IMR-90 (cell line): ENCODE measurements around the gene ABCA3. TPM values are rescaled to one million over a fixed set of nuclear protein-coding genes. Genes with fewer than 3 reads are reported as not detected.
"Not testable (repeated sequence)": the region's sequence is repeated elsewhere in the genome, so short reads cannot be mapped to it uniquely, and the experiment has no call there.

Source experiments
- ATAC-seq: fragments of 200-7000 bp; cut with Tn5 transposase; 2 replicates; pipeline ENCODE4 v1.9.1; 2020; ENCODE audit warnings: low read depth, mild to moderate bottlenecking, moderate library complexity
- BruUV-seq: library from RNA; stranded (reverse); fragments of 400-500 nt; replicated peaks from 2 replicates; lab custom pipeline; 2021; lab: Mats Ljungman, UMichigan
- CTCF ChIA-PET: fragments of 300-600 bp; formaldehyde crosslinking; extraction: SDS; loops from one replicate; lab custom pipeline; 2021; ENCODE audit warnings: antibody characterized with exemption; lab: Yijun Ruan, JAX
- POLR2A ChIA-PET: fragments of 300-600 bp; sonication (Branson Sonifier 250); formaldehyde crosslinking; loops from one replicate; lab custom pipeline; 2022; ENCODE audit warnings: antibody characterized with exemption; ENCODE audit not compliant: unreplicated experiment; lab: Charles Lee
- DNase-seq: peaks from one replicate; pipeline ENCODE4 v3.0.0; 2013
- H2AFZ ChIP-seq: replicated peaks from 2 replicates; pipeline ENCODE3; 2013; ENCODE audit warnings: low read length, mild to moderate bottlenecking; ENCODE audit not compliant: poor library complexity
- H2AK5ac ChIP-seq: 2 replicates; pipeline ENCODE4 v1.6.1; 2013; ENCODE audit warnings: low read depth, low read length, inconsistent platforms
- H2AK9ac ChIP-seq: replicated peaks from 2 replicates; pipeline ENCODE3; 2013; ENCODE audit warnings: mild to moderate bottlenecking, low read depth, low read length, moderate library complexity; ENCODE audit not compliant: poor library complexity
- H2BK120ac ChIP-seq: 2 replicates; pipeline ENCODE4 v1.6.1; 2013; ENCODE audit warnings: low read depth, low read length, inconsistent platforms
- H2BK15ac ChIP-seq: 3 replicates; pipeline ENCODE4 v1.6.1; 2013; ENCODE audit warnings: low read depth, low read length, inconsistent platforms
- H2BK20ac ChIP-seq: 2 replicates; pipeline ENCODE4 v1.6.1; 2013; ENCODE audit warnings: low read depth, mild to moderate bottlenecking, inconsistent platforms, low read length, moderate library complexity
- H2BK5ac ChIP-seq: 2 replicates; pipeline ENCODE4 v1.6.1; 2013; ENCODE audit warnings: mild to moderate bottlenecking, low read depth, low read length, inconsistent platforms; ENCODE audit not compliant: poor library complexity, severe bottlenecking
- H3K14ac ChIP-seq: replicated peaks from 2 replicates; pipeline ENCODE4 v1.6.1; 2013; ENCODE audit warnings: low read depth, low read length, inconsistent platforms
- H3K18ac ChIP-seq: 2 replicates; pipeline ENCODE4 v1.6.1; 2013; ENCODE audit warnings: low read depth, low read length, control low read depth
- H3K23ac ChIP-seq: 2 replicates; pipeline ENCODE4 v1.6.1; 2013; ENCODE audit warnings: low read depth, low read length, inconsistent platforms
- H3K27ac ChIP-seq: 2 replicates; pipeline ENCODE4 v1.5.1; 2013; ENCODE audit warnings: mild to moderate bottlenecking, control low read depth, low read length; ENCODE audit not compliant: insufficient read depth
- H3K27me3 ChIP-seq: 2 replicates; pipeline ENCODE4 v1.6.1; 2013; ENCODE audit warnings: low read length; ENCODE audit not compliant: control insufficient read depth, insufficient read depth
- H3K36me3 ChIP-seq: 2 replicates; pipeline ENCODE4 v1.6.1; 2013; ENCODE audit warnings: low read length, mixed read lengths; ENCODE audit not compliant: control insufficient read depth, insufficient read depth
- H3K4ac ChIP-seq: 2 replicates; pipeline ENCODE4 v1.6.1; 2013; ENCODE audit warnings: low read depth, low read length, inconsistent platforms
- H3K4me1 ChIP-seq: 2 replicates; pipeline ENCODE4 v1.6.1; 2013; ENCODE audit warnings: low read length, mixed read lengths; ENCODE audit not compliant: control insufficient read depth, insufficient read depth
- H3K4me2 ChIP-seq: 2 replicates; pipeline ENCODE4 v1.6.1; 2013; ENCODE audit warnings: low read depth, mild to moderate bottlenecking, control low read depth, low read length, moderate library complexity
- H3K4me3 ChIP-seq: 2 replicates; pipeline ENCODE4 v1.5.1; 2013; ENCODE audit warnings: low read depth, mild to moderate bottlenecking, control low read depth, low read length, moderate library complexity; ENCODE audit not compliant: insufficient read depth
- H3K56ac ChIP-seq: 2 replicates; pipeline ENCODE4 v1.6.1; 2013; ENCODE audit warnings: low read length, inconsistent platforms; ENCODE audit not compliant: insufficient read depth; ENCODE audit errors: extremely low read depth
- H3K79me1 ChIP-seq, 2 experiments: 2 replicates each; pipeline ENCODE4 v1.6.1; 2013; ENCODE audit warnings: low read length in 2 of 2, inconsistent platforms in 1 of 2, low read depth in 1 of 2
- H3K9ac ChIP-seq: 2 replicates; pipeline ENCODE4 v1.6.1; 2013; ENCODE audit warnings: low read depth, low read length, control low read depth
- H3K9me1 ChIP-seq: 2 replicates; pipeline ENCODE4 v1.6.1; 2013; ENCODE audit warnings: low read length, inconsistent platforms; ENCODE audit not compliant: insufficient read depth
- H3K9me3 ChIP-seq: 2 replicates; pipeline ENCODE4 v1.6.1; 2013; ENCODE audit warnings: low read length; ENCODE audit not compliant: control insufficient read depth, insufficient read depth
- H4K20me1 ChIP-seq: 2 replicates; pipeline ENCODE4 v1.6.1; 2013; ENCODE audit warnings: low read length, inconsistent platforms; ENCODE audit not compliant: insufficient read depth
- H4K5ac ChIP-seq: 2 replicates; pipeline ENCODE4 v1.6.1; 2013; ENCODE audit warnings: mild to moderate bottlenecking, low read depth, low read length, control low read depth
- H4K8ac ChIP-seq, 2 experiments: 2 replicates each; pipeline ENCODE4 v1.6.1; 2013; ENCODE audit warnings: low read depth in 2 of 2, low read length in 2 of 2, control low read depth in 1 of 2, inconsistent platforms in 1 of 2
- H4K91ac ChIP-seq: 2 replicates; pipeline ENCODE4 v1.6.1; 2013; ENCODE audit warnings: low read depth, low read length, inconsistent platforms; ENCODE audit not compliant: insufficient read depth
- WGBS, 2 experiments: methylation state at CpG; one replicate each; pipeline versions ENCODE4 v1.1.5 to v1.1.7; 2013; ENCODE audit warnings: missing lambda C conversion rate in 2 of 2; ENCODE audit not compliant: insufficient read length in 1 of 2; ENCODE audit errors: extremely low coverage in 2 of 2; 5-methylcytosine and 5-hydroxymethylcytosine counted together
- dilution Hi-C: fragments of 300-500 bp; cut with HindIII; formaldehyde crosslinking; loops from one replicate; pipeline ENCODE4 v1.14.3; 2018; ENCODE audit warnings: low sequenced_read_pairs; ENCODE audit not compliant: unreplicated experiment
- in situ Hi-C: fragments of 300-500 bp; cut with MboI; formaldehyde crosslinking; loops from 3 replicates; pipeline ENCODE4 v1.14.3; 2019; ENCODE audit warnings: low sequenced_read_pairs, inconsistent platforms, mixed read lengths
- intact Hi-C: fragments of 100-400 bp; cut with micrococcal nuclease; formaldehyde crosslinking; loops from 2 replicates; pipeline ENCODE4 v1.10.0; 2022
- polyA plus RNA-seq, 3 experiments: library from polyadenylated mRNA; depleted of rRNA; stranded (reverse); fragments of >200 nt; gene quantifications; 2 replicates each; pipeline ENCODE4 v1.2.3, GENCODE V29; 2012; ENCODE audit warnings: low replicate concordance in 1 of 3
- total RNA-seq: library from RNA; depleted of rRNA; stranded (reverse); fragments of >200 nt; gene quantifications from 2 replicates; pipeline ENCODE4 v1.2.3, GENCODE V29; 2012

The ABCA3 gene
- total and polyA plus RNA-seq, 2 of the 4 experiments (the other 2 are of a cell fraction), result 0.18 to 0.22 TPM

- H3K9ac ChIP-seq, H3K4me2 ChIP-seq, H3K9me1 ChIP-seq, H3K4me1 ChIP-seq, H3K27me3 ChIP-seq, dilution Hi-C loops, H2AK5ac ChIP-seq, H4K5ac ChIP-seq, intact Hi-C loops, H3K18ac ChIP-seq, H3K14ac ChIP-seq, H3K4ac ChIP-seq, H3K23ac ChIP-seq, H4K91ac ChIP-seq, DNase-seq, H2AK9ac ChIP-seq, H3K9me3 ChIP-seq, H3K27ac ChIP-seq, POLR2A ChIA-PET, ATAC-seq, H2BK20ac ChIP-seq, H3K56ac ChIP-seq, H2BK15ac ChIP-seq, H2BK5ac ChIP-seq, H4K8ac ChIP-seq, H2BK120ac ChIP-seq, H3K4me3 ChIP-seq, BruUV-seq, CTCF ChIA-PET, H2AFZ ChIP-seq: not testable (repeated sequence)
- 100% methylated on average over 2 of the region's 7 CpGs; no CpG with 5 or more reads in 1 of the 2 experiments for WGBS, 2 experiments
- in situ Hi-C loops, result loop anchor here (10.0 kb wide), 1 partner anchor 246 kb away; no protein-coding TSS in a partner anchor
- Histone ChIP-seq H4K20me1 (peaks cover 29% of the 10 kb centered on the region), H3K79me1 (peaks cover 27 to 46% of the 10 kb centered on the region in 2 experiments), H3K36me3 (peaks cover 61% of the 10 kb centered on the region)
Measured at GRCh38 chr16:2258530-2258929, 82.0 kb downstream of the ABCA3 start.
